KBM-7 (cell line): ENCODE results near the gene ST8SIA6.
"Not testable (repeated sequence)": the region's sequence is repeated elsewhere in the genome, so short reads cannot be mapped to it uniquely, and the experiment has no call there.

Experiments used
- DNase-seq: peaks from one replicate; pipeline ENCODE4 v3.0.0-alpha.2; 2015
- in situ Hi-C: fragments of 300-500 bp; cut with MboI; formaldehyde crosslinking; loops from 2 replicates; pipeline ENCODE4 v1.14.3; 2020; ENCODE audit warnings: low sequenced_read_pairs, low pct_unique_long_range_greater_than_20kb, mixed read lengths

ST8SIA6 gene

GRCh38 chr10:17407047-17407446, 47.3 kb downstream of the ST8SIA6 start:
- in situ Hi-C loops, result no loop called here
- no peak for DNase-seq

- in situ Hi-C loops, result no loop called here
Observed at GRCh38 chr10:17406036-17406834, 48.2 kb downstream of the ST8SIA6 start.

GRCh38 chr10:17403161-17403560, 51.2 kb downstream of the ST8SIA6 start:
- in situ Hi-C loops, result no loop called here
- no peak for DNase-seq

More at GRCh38 chr10:17406036-17406834, 48.2 kb downstream of the ST8SIA6 start:
- DNase-seq, result no peak

GRCh38 chr10:17402040-17402439, 52.4 kb downstream of the ST8SIA6 start:
- in situ Hi-C loops, result not testable (repeated sequence)

GRCh38 chr10:17396004-17396403, 58.4 kb downstream of the ST8SIA6 start:
- in situ Hi-C loops, result no loop called here
- no peak for DNase-seq

More at GRCh38 chr10:17402040-17402439, 52.4 kb downstream of the ST8SIA6 start:
- not testable (repeated sequence) for DNase-seq

- in situ Hi-C loops, result no loop called here
- DNase-seq, result no peak
Observed at GRCh38 chr10:17394854-17395253, 59.5 kb downstream of the ST8SIA6 start.

GRCh38 chr10:17387861-17388503, 66.4 kb downstream of the ST8SIA6 start:
- in situ Hi-C loops, result no loop called here
- no peak for DNase-seq

- in situ Hi-C loops, result no loop called here
- DNase-seq, result no peak
Observed at GRCh38 chr10:17386616-17387075, 67.7 kb downstream of the ST8SIA6 start.

GRCh38 chr10:17386021-17386420, 68.4 kb downstream of the ST8SIA6 start:
- no peak for DNase-seq
- in situ Hi-C loops, result no loop called here

GRCh38 chr10:17385066-17385465, 69.3 kb downstream of the ST8SIA6 start:
- in situ Hi-C loops, result no loop called here

GRCh38 chr10:17383801-17384555, 70.4 kb downstream of the ST8SIA6 start:
- in situ Hi-C loops, result no loop called here

More at GRCh38 chr10:17385066-17385465, 69.3 kb downstream of the ST8SIA6 start:
- no peak for DNase-seq

GRCh38 chr10:17381502-17382142, 72.8 kb downstream of the ST8SIA6 start:
- in situ Hi-C loops, result no loop called here

More at GRCh38 chr10:17383801-17384555, 70.4 kb downstream of the ST8SIA6 start:
- DNase-seq, result no peak

GRCh38 chr10:17380888-17381287, 73.5 kb downstream of the ST8SIA6 start:
- no peak for DNase-seq
- in situ Hi-C loops, result no loop called here

More at GRCh38 chr10:17381502-17382142, 72.8 kb downstream of the ST8SIA6 start:
- DNase-seq, result no peak

GRCh38 chr10:17380016-17380415, 74.4 kb downstream of the ST8SIA6 start:
- in situ Hi-C loops, result no loop called here
- DNase-seq, result no peak

GRCh38 chr10:17379151-17379690, 75.2 kb downstream of the ST8SIA6 start:
- DNase-seq, result no peak

GRCh38 chr10:17375936-17376584, 78.3 kb downstream of the ST8SIA6 start:
- in situ Hi-C loops, result no loop called here

More at GRCh38 chr10:17379151-17379690, 75.2 kb downstream of the ST8SIA6 start:
- in situ Hi-C loops, result no loop called here

GRCh38 chr10:17368708-17369272, 85.6 kb downstream of the ST8SIA6 start:
- no peak for DNase-seq
- in situ Hi-C loops, result no loop called here

More at GRCh38 chr10:17375936-17376584, 78.3 kb downstream of the ST8SIA6 start:
- peak; percentile 8 for DNase-seq

- DNase-seq, result no peak
- in situ Hi-C loops, result no loop called here
Observed at GRCh38 chr10:17366705-17367104, 87.7 kb downstream of the ST8SIA6 start.
